A549 (cell line): ENCODE data around the gene KCNH2. TPM values are rescaled to one million over a fixed set of nuclear protein-coding genes. Genes with fewer than 3 reads are reported as not detected.

Experiments used
- ATAC-seq, 2 experiments: fragments of 200-7000 bp in 1 of 2; fragments of >200 bp in 1 of 2; cut with Nextera tagmentation in 1 of 2; cut with Tn5 transposase in 1 of 2; 3 replicates each; pipeline versions ENCODE4 v1.8.0 to v1.9.1; 2018 to 2020; ENCODE audit warnings: mild to moderate bottlenecking in 1 of 2, moderate library complexity in 1 of 2
- CTCF ChIA-PET: fragments of 300-600 bp; sonication (Branson Sonifier 250); formaldehyde crosslinking; extraction: SDS; loops from one replicate; lab custom pipeline; 2021; ENCODE audit warnings: antibody characterized with exemption, inconsistent platforms; lab: Yijun Ruan, JAX
- POLR2A ChIA-PET: fragments of 350-600 bp; formaldehyde crosslinking; extraction: SDS; loops from one replicate; lab custom pipeline; 2021; ENCODE audit warnings: antibody characterized with exemption, inconsistent platforms; lab: Yijun Ruan, JAX
- DNase-seq, 2 experiments: peaks; one replicate each; pipeline versions ENCODE4 v3.0.0 to v3.0.0-alpha.2; 2011 to 2016; ENCODE audit warnings: low read depth in 1 of 2, low spot score in 1 of 2
- FAIRE-seq: peaks from 2 replicates; lab custom pipeline; 2011; peaks lifted over from hg19 to GRCh38; lab: Jason Lieb, UNC
- H3K27ac ChIP-seq, 2 experiments: fragments of >200 bp; sonication (Bioruptor Twin); formaldehyde crosslinking; 3 replicates each; pipeline ENCODE4 v1.5.1; 2016 to 2017
- H3K4me1 ChIP-seq: fragments of >200 bp; sonication (Bioruptor Twin); formaldehyde crosslinking; 3 replicates; pipeline ENCODE4 v1.6.1; 2016
- H3K4me2 ChIP-seq: fragments of >200 bp; sonication (Bioruptor Twin); formaldehyde crosslinking; 3 replicates; pipeline ENCODE4 v1.6.1; 2016
- H3K4me3 ChIP-seq: fragments of >200 bp; sonication (Bioruptor Twin); formaldehyde crosslinking; 3 replicates; pipeline ENCODE4 v1.5.1; 2016
- H3K9me3 ChIP-seq: fragments of >200 bp; sonication (Bioruptor Twin); formaldehyde crosslinking; 3 replicates; pipeline ENCODE4 v1.6.1; 2016
- BHLHE40 ChIP-seq: IDR thresholded peaks from 2 replicates; pipeline ENCODE4 v1.6.1; 2012; ENCODE audit warnings: low read depth, low read length, inconsistent platforms
- CHD4 ChIP-seq: fragments of 200-600 bp; sonication (generic); IDR thresholded peaks from 2 replicates; pipeline ENCODE4 v1.6.1; 2016; ENCODE audit warnings: antibody characterized with exemption, mild to moderate bottlenecking, borderline replicate concordance
- EHF ChIP-seq: fragments of 250-450 bp; sonication (Bioruptor Pico); IDR thresholded peaks from 2 replicates; pipeline ENCODE4 v1.5.0; 2020; ENCODE audit warnings: mild to moderate bottlenecking
- EHMT2 ChIP-seq: fragments of 200-600 bp; sonication (generic); IDR thresholded peaks from 2 replicates; pipeline ENCODE4 v1.6.1; 2016; ENCODE audit warnings: antibody characterized with exemption, low read depth, mild to moderate bottlenecking, moderate library complexity
- EP300 ChIP-seq, 2 experiments: fragments of >200 bp; sonication (Bioruptor Twin); formaldehyde crosslinking; IDR thresholded peaks; 2 replicates in 1 of 2; 3 replicates in 1 of 2; pipeline ENCODE4 v1.6.1; 2016 to 2017
- FOSB ChIP-seq: fragments of 250-450 bp; sonication (Bioruptor Pico); IDR thresholded peaks from 2 replicates; pipeline ENCODE4 v1.5.0; 2020; ENCODE audit warnings: mild to moderate bottlenecking, moderate library complexity
- GATA3 ChIP-seq: IDR thresholded peaks from 2 replicates; pipeline ENCODE4 v1.6.1; 2012; ENCODE audit warnings: borderline replicate concordance
- HOXB13 ChIP-seq: fragments of 250-450 bp; sonication (Bioruptor Pico); IDR thresholded peaks from 2 replicates; pipeline ENCODE4 v1.5.0; 2020; ENCODE audit warnings: low read depth, mild to moderate bottlenecking, moderate library complexity
- HOXB5 ChIP-seq: fragments of 250-450 bp; sonication (Bioruptor Pico); IDR thresholded peaks from 2 replicates; pipeline ENCODE4 v1.5.0; 2020; ENCODE audit warnings: mild to moderate bottlenecking, moderate library complexity
- JUN ChIP-seq, 2 experiments: fragments of >200 bp; sonication (Bioruptor Twin); formaldehyde crosslinking; IDR thresholded peaks; 2 replicates in 1 of 2; 3 replicates in 1 of 2; pipeline ENCODE4 v1.6.1; 2016 to 2017
- MAZ ChIP-seq: fragments of 150-350 bp; IDR thresholded peaks from 2 replicates; pipeline ENCODE4 v1.6.1; 2014; ENCODE audit warnings: antibody characterized with exemption, low read depth, low read length, borderline replicate concordance
- MYC ChIP-seq: IDR thresholded peaks from 2 replicates; pipeline ENCODE4 v1.6.1; 2012; ENCODE audit warnings: mild to moderate bottlenecking, inconsistent platforms, low read length, improper control_type of control experiment, borderline replicate concordance
- NPAS2 ChIP-seq: fragments of 250-450 bp; sonication (Bioruptor Pico); IDR thresholded peaks from 2 replicates; pipeline ENCODE4 v1.8.0; 2022; ENCODE audit warnings: mild to moderate bottlenecking, moderate library complexity, borderline replicate concordance
- PHF8 ChIP-seq: fragments of 200-600 bp; sonication (generic); IDR thresholded peaks from 2 replicates; pipeline ENCODE4 v1.6.1; 2016; ENCODE audit warnings: low read depth, mild to moderate bottlenecking, antibody characterized with exemption, moderate library complexity, borderline replicate concordance
- RAD21 ChIP-seq, 2 experiments: fragments of >200 bp in 1 of 2; sonication (Bioruptor Twin) in 1 of 2; formaldehyde crosslinking in 1 of 2; IDR thresholded peaks in 1 of 2; conservative IDR thresholded peaks in 1 of 2; 2 replicates in 1 of 2; 3 replicates in 1 of 2; pipeline ENCODE4 v1.6.1; 2012 to 2018; ENCODE audit warnings: inconsistent platforms in 1 of 2
- RARB ChIP-seq: fragments of 250-450 bp; sonication (Bioruptor Pico); IDR thresholded peaks from 2 replicates; pipeline ENCODE4 v1.8.0; 2021; ENCODE audit warnings: mild to moderate bottlenecking, moderate library complexity
- RCOR1 ChIP-seq: fragments of 150-350 bp; IDR thresholded peaks from 2 replicates; pipeline ENCODE4 v1.6.1; 2014; ENCODE audit warnings: antibody characterized with exemption, low read length, low read depth
- TFCP2L1 ChIP-seq: fragments of 250-450 bp; sonication (Bioruptor Pico); IDR thresholded peaks from 2 replicates; pipeline ENCODE4 v1.5.0; 2021; ENCODE audit warnings: mild to moderate bottlenecking
- ZC3H11A ChIP-seq: fragments of 450-650 bp; IDR thresholded peaks from 2 replicates; pipeline ENCODE4 v1.6.1; 2014; ENCODE audit warnings: antibody characterized with exemption, mild to moderate bottlenecking
- ZFP36 ChIP-seq: fragments of 450-650 bp; IDR thresholded peaks from 2 replicates; pipeline ENCODE4 v1.6.1; 2014; ENCODE audit warnings: borderline replicate concordance; ENCODE audit not compliant: partially characterized antibody
- WGBS: methylation state at CpG from one replicate; pipeline ENCODE4 v1.1.6; 2017; ENCODE audit errors: missing lambda C conversion rate; 5-methylcytosine and 5-hydroxymethylcytosine counted together
- polyA plus RNA-seq, 4 experiments: library from polyadenylated mRNA; depleted of rRNA in 3 of 4; stranded (reverse); fragments of >200 nt; fragmentation: RNase III in 1 of 4; extraction: RNeasy Plus Mini Kit Qiagen cat#74134 plus additional on column Dnase treatment in 1 of 4; gene quantifications; 2 replicates in 3 of 4; 3 replicates in 1 of 4; pipeline ENCODE4 v1.2.3, GENCODE V29; 2011 to 2017
- TF ChIP-seq, protein P1 (sequence below): fragments of 150-350 bp; IDR thresholded peaks from 2 replicates; pipeline ENCODE4 v1.6.1; 2014; ENCODE audit warnings: low read depth, mild to moderate bottlenecking, low read length
- TF ChIP-seq, protein P2 (sequence below): fragments of >200 bp; sonication (Bioruptor Twin); formaldehyde crosslinking; IDR thresholded peaks from 2 replicates; pipeline ENCODE4 v1.6.1; 2016
- TF ChIP-seq, protein P3 (sequence below): IDR thresholded peaks from 2 replicates; pipeline ENCODE4 v1.6.1; 2012
- TF ChIP-seq, protein P4 (sequence below): IDR thresholded peaks from 2 replicates; pipeline ENCODE4 v1.6.1; 2012; ENCODE audit warnings: low read depth, borderline replicate concordance
- TF ChIP-seq, protein P5 (sequence below): fragments of 250-450 bp; sonication (Bioruptor Pico); IDR thresholded peaks from 2 replicates; pipeline ENCODE4 v1.5.0; 2021; ENCODE audit warnings: mild to moderate bottlenecking, moderate library complexity, borderline replicate concordance
- TF ChIP-seq, protein P6 (sequence below): fragments of 250-450 bp; sonication (Bioruptor Pico); IDR thresholded peaks from 2 replicates; pipeline ENCODE4 v1.5.0; 2020; ENCODE audit warnings: low read depth, mild to moderate bottlenecking, moderate library complexity
- TF ChIP-seq, protein P7 (sequence below): fragments of >200 bp; sonication (Bioruptor Twin); formaldehyde crosslinking; IDR thresholded peaks from 3 replicates; pipeline ENCODE4 v1.6.1; 2016

Gene KCNH2
- polyA plus RNA-seq, 2 of the 4 experiments (the other 2 are of a cell fraction) = 0.26 to 0.41 TPM

DNA sequence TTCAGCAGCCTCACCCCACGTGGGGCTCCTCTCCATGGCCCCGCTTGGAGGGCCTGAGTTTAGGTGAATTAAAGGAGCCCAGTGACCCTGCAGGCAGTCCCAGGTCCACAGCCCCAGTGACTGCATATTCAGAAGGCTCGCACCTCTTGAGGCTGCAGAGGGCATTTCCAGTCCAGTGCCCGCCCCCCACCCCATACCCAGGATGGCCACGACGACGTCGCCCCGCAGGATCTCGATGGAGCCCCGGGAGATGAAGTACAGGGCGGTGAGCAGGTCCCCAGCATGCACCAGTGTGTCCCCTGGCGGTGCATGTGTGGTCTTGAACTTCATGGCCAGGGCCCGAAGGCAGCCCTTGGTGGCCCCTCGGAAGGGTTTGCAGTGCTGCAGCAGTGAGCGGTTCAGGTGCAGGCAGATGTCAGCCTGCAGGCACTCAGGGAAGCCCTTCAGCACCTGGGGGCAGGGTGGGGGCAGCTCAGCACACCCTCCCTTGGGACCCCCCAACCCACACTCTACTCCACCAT lies 28.1 kb downstream of the KCNH2 start:
- TF ChIP-seq BHLHE40 = no peak
- TF ChIP-seq ZC3H11A = no peak
- TF ChIP-seq, protein P1, sequence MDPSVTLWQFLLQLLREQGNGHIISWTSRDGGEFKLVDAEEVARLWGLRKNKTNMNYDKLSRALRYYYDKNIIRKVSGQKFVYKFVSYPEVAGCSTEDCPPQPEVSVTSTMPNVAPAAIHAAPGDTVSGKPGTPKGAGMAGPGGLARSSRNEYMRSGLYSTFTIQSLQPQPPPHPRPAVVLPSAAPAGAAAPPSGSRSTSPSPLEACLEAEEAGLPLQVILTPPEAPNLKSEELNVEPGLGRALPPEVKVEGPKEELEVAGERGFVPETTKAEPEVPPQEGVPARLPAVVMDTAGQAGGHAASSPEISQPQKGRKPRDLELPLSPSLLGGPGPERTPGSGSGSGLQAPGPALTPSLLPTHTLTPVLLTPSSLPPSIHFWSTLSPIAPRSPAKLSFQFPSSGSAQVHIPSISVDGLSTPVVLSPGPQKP = no peak
- TF ChIP-seq PHF8 = no peak
- no peak for TF ChIP-seq RAD21 (conservative IDR thresholded peaks at IDR 0.05 in 1 of 2, IDR thresholded peaks at IDR 0.05 in 1 of 2)
- Histone ChIP-seq H3K4me2 (no peak overlapping the region), H3K4me1 (no peaks in the 10 kb centered on the region), H3K9me3 (no peaks in the 10 kb centered on the region), H3K4me3 (no peak overlapping the region), H3K27ac (no peak overlapping the region)
- WGBS = 79% methylated on average over 5 of the region's 16 CpGs
- no peak for DNase-seq
- ChIA-PET POLR2A (no interaction called here), CTCF (interaction anchor here (1.1 to 1.2 kb wide), 3 partner anchors 51 to 70 kb away, joined by 3 to 8 read pairs (median 4); no protein-coding TSS in a partner anchor)
- no peak for FAIRE-seq
- no peak for ATAC-seq

DNA sequence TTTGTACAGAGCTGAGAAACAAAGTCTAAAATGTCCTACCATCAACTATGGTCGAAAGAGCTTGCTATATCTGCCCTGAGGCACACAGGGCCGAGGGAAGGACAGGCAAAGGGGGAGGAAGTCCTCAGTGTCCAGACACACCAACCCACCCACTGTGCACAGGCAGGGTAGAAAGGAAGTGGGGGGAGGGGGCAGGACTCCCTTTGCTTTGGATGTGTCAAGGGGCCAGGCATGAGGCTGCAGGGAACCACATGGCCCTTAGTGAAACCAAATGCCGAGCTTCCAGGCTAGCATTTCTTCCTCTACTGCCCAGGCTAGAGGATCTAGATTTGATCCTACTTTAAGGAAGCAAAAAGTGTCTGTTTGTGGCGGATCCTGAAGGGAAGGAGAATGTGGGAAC lies 28.6 kb downstream of the KCNH2 start:
- POLR2A ChIA-PET = no interaction called here
- 59% methylated on average over 4 of the region's 4 CpGs for WGBS
- Histone ChIP-seq H3K27ac (no peak overlapping the region), H3K4me3 (no peak overlapping the region), H3K4me2 (no peak overlapping the region), H3K9me3 (no peaks in the 10 kb centered on the region), H3K4me1 (no peaks in the 10 kb centered on the region)
- FAIRE-seq = no peak
- TF ChIP-seq MYC = no peak
- TF ChIP-seq, protein P2, sequence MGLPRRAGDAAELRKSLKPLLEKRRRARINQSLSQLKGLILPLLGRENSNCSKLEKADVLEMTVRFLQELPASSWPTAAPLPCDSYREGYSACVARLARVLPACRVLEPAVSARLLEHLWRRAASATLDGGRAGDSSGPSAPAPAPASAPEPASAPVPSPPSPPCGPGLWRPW = no peak
- no peak for TF ChIP-seq RAD21 (conservative IDR thresholded peaks at IDR 0.05 in 1 of 2, IDR thresholded peaks at IDR 0.05 in 1 of 2)
- no peak for TF ChIP-seq JUN (IDR thresholded peaks at IDR 0.05)
- TF ChIP-seq HOXB5 (CRISPR knock-in tag) = no peak
- TF ChIP-seq RARB = no peak
- TF ChIP-seq NPAS2 (CRISPR knock-in tag) = no peak
- no peak for TF ChIP-seq CHD4
- TF ChIP-seq, protein P3, sequence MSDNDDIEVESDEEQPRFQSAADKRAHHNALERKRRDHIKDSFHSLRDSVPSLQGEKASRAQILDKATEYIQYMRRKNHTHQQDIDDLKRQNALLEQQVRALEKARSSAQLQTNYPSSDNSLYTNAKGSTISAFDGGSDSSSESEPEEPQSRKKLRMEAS = no peak
- no peak for TF ChIP-seq PHF8
- no peak for TF ChIP-seq RCOR1
- TF ChIP-seq, protein P4, sequence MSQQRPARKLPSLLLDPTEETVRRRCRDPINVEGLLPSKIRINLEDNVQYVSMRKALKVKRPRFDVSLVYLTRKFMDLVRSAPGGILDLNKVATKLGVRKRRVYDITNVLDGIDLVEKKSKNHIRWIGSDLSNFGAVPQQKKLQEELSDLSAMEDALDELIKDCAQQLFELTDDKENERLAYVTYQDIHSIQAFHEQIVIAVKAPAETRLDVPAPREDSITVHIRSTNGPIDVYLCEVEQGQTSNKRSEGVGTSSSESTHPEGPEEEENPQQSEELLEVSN = no peak
- no peak for TF ChIP-seq MAZ
- ATAC-seq = no peak
- CTCF ChIA-PET = interaction anchor here (1.1 to 1.8 kb wide), 3 partner anchors 12 to 70 kb away, joined by 3 to 4 read pairs (median 4); no protein-coding TSS in a partner anchor
- DNase-seq = no peak

DNA sequence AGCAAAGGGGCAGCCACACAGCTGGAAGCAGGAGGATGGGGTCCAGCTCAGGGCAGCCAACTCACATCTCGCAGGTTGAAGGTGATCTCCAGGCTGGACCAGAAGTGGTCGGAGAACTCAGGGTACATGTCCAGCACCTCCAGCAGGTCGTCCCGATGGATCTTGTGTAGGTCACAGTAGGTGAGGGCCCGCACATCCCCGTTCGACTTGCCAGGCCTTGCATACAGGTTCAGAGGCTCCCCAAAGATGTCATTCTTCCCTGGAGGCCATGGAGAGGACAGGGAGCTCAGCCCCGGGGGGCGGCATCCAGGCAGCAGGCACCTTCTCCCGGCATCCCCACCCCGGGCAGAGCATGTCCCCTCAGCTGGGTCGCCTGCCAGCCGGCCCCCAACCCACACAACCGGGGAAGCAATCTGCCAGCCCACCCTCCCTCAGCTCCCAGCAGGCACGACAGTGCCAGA lies 29.3 kb downstream of the KCNH2 start:
- H3K4me2 ChIP-seq = no peak overlapping the region
- no peak for ATAC-seq
- POLR2A ChIA-PET = no interaction called here
- no peak overlapping the region for H3K27ac ChIP-seq
- no peak for FAIRE-seq
- DNase-seq = no peak
- no peaks in the 10 kb centered on the region for H3K9me3 ChIP-seq
- 79% methylated on average over 11 of the region's 15 CpGs for WGBS
- CTCF ChIA-PET = interaction anchor here (1.1 to 1.8 kb wide), 3 partner anchors 13 to 71 kb away, joined by 3 to 4 read pairs (median 4); no protein-coding TSS in a partner anchor
- no peaks in the 10 kb centered on the region for H3K4me1 ChIP-seq
- no peak overlapping the region for H3K4me3 ChIP-seq
- TF ChIP-seq ZFP36 (no peak), FOSB (CRISPR knock-in tag) (no peak), EP300 (IDR thresholded peaks at IDR 0.05) (no peak), HOXB13 (CRISPR knock-in tag) (no peak), EHMT2 (no peak), GATA3 (no peak), TFCP2L1 (CRISPR knock-in tag) (no peak), PHF8 (no peak), RARB (no peak), EHF (CRISPR knock-in tag) (no peak)
- TF ChIP-seq, protein P5, sequence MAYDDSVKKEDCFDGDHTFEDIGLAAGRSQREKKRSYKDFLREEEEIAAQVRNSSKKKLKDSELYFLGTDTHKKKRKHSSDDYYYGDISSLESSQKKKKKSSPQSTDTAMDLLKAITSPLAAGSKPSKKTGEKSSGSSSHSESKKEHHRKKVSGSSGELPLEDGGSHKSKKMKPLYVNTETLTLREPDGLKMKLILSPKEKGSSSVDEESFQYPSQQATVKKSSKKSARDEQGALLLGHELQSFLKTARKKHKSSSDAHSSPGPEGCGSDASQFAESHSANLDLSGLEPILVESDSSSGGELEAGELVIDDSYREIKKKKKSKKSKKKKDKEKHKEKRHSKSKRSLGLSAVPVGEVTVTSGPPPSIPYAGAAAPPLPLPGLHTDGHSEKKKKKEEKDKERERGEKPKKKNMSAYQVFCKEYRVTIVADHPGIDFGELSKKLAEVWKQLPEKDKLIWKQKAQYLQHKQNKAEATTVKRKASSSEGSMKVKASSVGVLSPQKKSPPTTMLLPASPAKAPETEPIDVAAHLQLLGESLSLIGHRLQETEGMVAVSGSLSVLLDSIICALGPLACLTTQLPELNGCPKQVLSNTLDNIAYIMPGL (CRISPR knock-in tag) = no peak
- TF ChIP-seq, protein P6, sequence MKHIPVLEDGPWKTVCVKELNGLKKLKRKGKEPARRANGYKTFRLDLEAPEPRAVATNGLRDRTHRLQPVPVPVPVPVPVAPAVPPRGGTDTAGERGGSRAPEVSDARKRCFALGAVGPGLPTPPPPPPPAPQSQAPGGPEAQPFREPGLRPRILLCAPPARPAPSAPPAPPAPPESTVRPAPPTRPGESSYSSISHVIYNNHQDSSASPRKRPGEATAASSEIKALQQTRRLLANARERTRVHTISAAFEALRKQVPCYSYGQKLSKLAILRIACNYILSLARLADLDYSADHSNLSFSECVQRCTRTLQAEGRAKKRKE (CRISPR knock-in tag) = no peak
- TF ChIP-seq, protein P3 = no peak
- TF ChIP-seq, protein P7, sequence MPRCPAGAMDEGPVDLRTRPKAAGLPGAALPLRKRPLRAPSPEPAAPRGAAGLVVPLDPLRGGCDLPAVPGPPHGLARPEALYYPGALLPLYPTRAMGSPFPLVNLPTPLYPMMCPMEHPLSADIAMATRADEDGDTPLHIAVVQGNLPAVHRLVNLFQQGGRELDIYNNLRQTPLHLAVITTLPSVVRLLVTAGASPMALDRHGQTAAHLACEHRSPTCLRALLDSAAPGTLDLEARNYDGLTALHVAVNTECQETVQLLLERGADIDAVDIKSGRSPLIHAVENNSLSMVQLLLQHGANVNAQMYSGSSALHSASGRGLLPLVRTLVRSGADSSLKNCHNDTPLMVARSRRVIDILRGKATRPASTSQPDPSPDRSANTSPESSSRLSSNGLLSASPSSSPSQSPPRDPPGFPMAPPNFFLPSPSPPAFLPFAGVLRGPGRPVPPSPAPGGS = no peak
